Prostate gland (tissue), 2 donors: Measurements from ENCODE around the gene PANK4. TPM values are rescaled to one million over a fixed set of nuclear protein-coding genes. Genes with fewer than 3 reads are reported as not detected.

Source experiments
- DNase-seq: peaks from one replicate; pipeline ENCODE4 v3.0.0-alpha.2; 2019; ENCODE audit warnings: low spot score
- H3K27ac ChIP-seq, 2 donors: fragments of 200-600 bp; sonication (generic); 2 replicates each; pipeline ENCODE4 v1.5.1; 2017 to 2019
- H3K27me3 ChIP-seq: fragments of 200-600 bp; sonication (generic); replicated peaks from 2 replicates; pipeline ENCODE4 v1.5.1; 2019; ENCODE audit not compliant: insufficient read depth
- H3K36me3 ChIP-seq, 2 donors: fragments of 200-600 bp; sonication (generic); 1 replicate in 1 of 2; 2 replicates in 1 of 2; pipeline versions ENCODE4 v1.5.1 to v1.8.1; 2017 to 2019
- H3K4me1 ChIP-seq: fragments of 200-600 bp; sonication (generic); replicated peaks from 2 replicates; pipeline ENCODE4 v1.5.1; 2019
- H3K4me3 ChIP-seq, 2 donors: fragments of 200-600 bp; sonication (generic); 2 replicates each; pipeline ENCODE4 v1.5.1; 2017 to 2019
- H3K9me3 ChIP-seq: fragments of 200-600 bp; sonication (generic); 2 replicates; pipeline ENCODE4 v1.5.1; 2017
- CTCF ChIP-seq, 4 experiments: fragments of 200-600 bp in 2 of 4; fragments of 450-650 bp in 2 of 4; sonication (generic) in 2 of 4; IDR thresholded peaks; 1 replicate in 3 of 4; 2 replicates in 1 of 4; pipeline ENCODE4 v1.5.1; 2016 to 2019; ENCODE audit warnings: antibody characterized with exemption in 4 of 4, mild to moderate bottlenecking in 2 of 4, moderate library complexity in 2 of 4
- POLR2A ChIP-seq: fragments of 450-650 bp; IDR thresholded peaks from one replicate; pipeline ENCODE4 v1.6.1; 2016; ENCODE audit warnings: antibody characterized with exemption, mild to moderate bottlenecking
- POLR2AphosphoS5 ChIP-seq: sonication (generic); formaldehyde crosslinking; IDR thresholded peaks from one replicate; pipeline ENCODE4 v1.6.1; 2017; ENCODE audit warnings: antibody characterized with exemption
- WGBS: methylation state at CpG from one replicate; pipeline ENCODE4 v1.1.5; 2018; 5-methylcytosine and 5-hydroxymethylcytosine counted together
- intact Hi-C: fragments of 100-400 bp; cut with DNase I; formaldehyde crosslinking; loops from one replicate; pipeline ENCODE4 v1.14.2; 2022
- total RNA-seq, 2 donors: library from RNA; depleted of rRNA; stranded (reverse); fragments of >200 nt; gene quantifications; one replicate each; pipeline ENCODE4 v1.1.0, GENCODE V29; 2016

PANK4 gene
- total RNA-seq, 2 donors from 2014 or later: 27.0 to 69.5 TPM

DNA sequence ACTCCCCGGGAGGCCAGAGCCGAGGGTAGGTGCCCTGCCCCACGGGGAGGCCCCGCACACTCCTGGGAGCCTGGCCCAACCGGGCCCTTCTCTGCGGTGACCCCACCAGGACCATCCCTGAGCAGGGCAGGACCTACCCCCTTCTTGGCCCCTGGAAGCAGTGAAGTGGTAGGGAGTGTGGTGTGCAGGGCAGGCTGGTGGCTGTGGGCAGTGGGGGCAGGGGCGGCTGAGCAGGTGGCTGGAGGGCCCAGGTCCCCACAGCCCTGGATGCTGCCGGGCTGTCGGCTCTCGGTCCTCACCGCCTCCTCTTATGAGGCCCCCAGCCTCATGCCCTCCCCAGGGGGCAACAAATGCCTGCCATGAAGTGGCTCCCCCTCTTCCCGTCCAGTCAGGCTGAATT is 30.9 kb downstream of the PANK4 start:
- no peaks in the 10 kb centered on the region for H3K9me3 ChIP-seq
- H3K27me3 ChIP-seq: no peaks in the 10 kb centered on the region
- no peaks in the 10 kb centered on the region for H3K36me3 ChIP-seq
- DNase-seq: no peak
- 89% methylated on average over 5 of the region's 12 CpGs for WGBS
- H3K27ac ChIP-seq: peak overlapping the region in 1 of 2 donors; percentile 74
- no peak overlapping the region for H3K4me3 ChIP-seq
- intact Hi-C loops: no loop called here
- H3K4me1 ChIP-seq: peaks cover 7% of the 10 kb centered on the region
- no peak for TF ChIP-seq CTCF (IDR thresholded peaks at IDR 0.05)
- TF ChIP-seq POLR2AphosphoS5: no peak
- no peak for TF ChIP-seq POLR2A

DNA sequence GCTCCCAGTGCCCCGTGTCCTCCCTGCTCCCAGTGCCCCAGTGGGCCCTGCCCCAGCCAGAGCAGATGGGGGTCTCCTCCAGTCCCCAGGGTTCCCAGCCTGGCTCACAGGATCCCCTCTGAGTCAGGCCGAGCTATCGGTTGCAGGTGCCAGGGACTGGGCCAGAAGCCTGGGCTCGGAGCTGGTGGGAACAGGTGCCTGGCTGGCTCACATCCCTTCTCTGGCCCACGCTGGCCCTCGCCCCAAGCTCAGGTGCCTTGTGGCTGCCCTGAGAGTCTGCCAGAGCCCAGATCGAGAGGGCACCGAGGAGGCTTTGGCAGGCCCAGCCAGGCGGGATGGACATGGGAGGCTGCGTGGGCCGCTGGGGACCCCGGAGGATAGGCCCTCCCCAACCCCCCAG is 31.4 kb downstream of the PANK4 start:
- Histone ChIP-seq H3K4me3 (no peak overlapping the region), H3K4me1 (peaks cover 7% of the 10 kb centered on the region), H3K36me3 (no peaks in the 10 kb centered on the region), H3K27ac (peak overlapping the region; percentile 64 to 74), H3K9me3 (no peaks in the 10 kb centered on the region), H3K27me3 (no peaks in the 10 kb centered on the region)
- TF ChIP-seq CTCF (IDR thresholded peaks at IDR 0.05): no peak
- intact Hi-C loops: no loop called here
- no peak for DNase-seq
- WGBS: 80% methylated on average over 6 of the region's 12 CpGs

DNA sequence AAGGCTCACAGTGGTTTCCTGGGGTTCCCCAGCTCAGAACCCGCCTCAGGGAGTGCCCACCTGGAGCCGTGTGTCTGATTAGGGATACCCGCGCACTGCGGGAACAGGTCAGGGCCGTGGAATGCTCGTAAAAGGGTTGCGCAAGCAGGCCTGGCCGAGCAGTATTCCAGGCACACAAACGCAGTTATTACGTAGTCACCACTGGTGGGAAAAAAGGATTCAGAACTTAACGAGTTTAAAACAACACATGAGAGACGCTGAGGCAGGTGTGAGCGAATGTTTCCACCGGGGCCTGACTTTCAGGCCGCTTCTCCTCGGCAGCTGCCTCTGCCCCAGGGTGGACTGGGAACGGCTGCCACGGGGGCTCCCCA is 32.1 kb downstream of the PANK4 start:
- Histone ChIP-seq H3K27ac (peak overlapping the region; percentile 64 to 74), H3K9me3 (no peaks in the 10 kb centered on the region), H3K4me3 (no peak overlapping the region), H3K36me3 (no peaks in the 10 kb centered on the region), H3K4me1 (peaks cover 7% of the 10 kb centered on the region), H3K27me3 (no peaks in the 10 kb centered on the region)
- peak; percentile 85 for DNase-seq
- TF ChIP-seq POLR2A (peak; percentile 24), CTCF (IDR thresholded peaks at IDR 0.05) (no peak), POLR2AphosphoS5 (peak; percentile 96)
- intact Hi-C loops: no loop called here
- 41% methylated on average over 19 of the region's 19 CpGs for WGBS

DNA sequence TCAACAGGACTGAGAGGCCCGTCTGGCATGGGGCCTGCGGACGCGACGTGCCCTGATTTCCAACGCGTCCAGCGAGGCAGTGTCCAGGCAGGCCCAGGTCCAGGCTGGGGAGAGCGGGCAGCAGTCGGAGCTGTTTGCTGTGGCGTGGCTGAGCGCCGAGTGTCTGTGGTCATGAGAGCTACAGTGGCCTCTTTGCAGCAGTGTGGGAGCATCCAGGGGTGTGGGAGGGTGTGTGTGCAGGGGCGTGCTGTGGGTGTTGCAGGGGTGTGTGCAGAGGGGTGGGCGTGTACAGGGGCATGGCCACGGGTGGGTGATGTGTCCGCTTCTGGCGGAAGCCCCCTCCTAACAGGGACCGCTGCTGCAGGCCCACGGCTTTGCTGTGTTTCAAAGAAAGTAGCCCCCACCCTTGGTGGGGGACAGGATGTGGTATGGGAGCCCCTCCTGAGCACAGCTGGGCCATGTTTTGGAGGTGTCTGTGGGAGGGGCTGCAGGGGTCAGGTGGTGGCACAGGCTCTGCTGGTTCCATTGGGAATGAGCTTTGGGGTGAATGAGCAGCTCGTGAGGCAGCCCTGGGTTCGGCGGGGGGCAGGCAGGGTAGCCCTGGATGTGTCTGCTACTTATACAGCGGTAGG is 32.6 kb downstream of the PANK4 start:
- Histone ChIP-seq H3K4me3 (no peak overlapping the region), H3K27ac (peak overlapping the region in 1 of 2 donors; percentile 74), H3K36me3 (no peaks in the 10 kb centered on the region), H3K27me3 (no peaks in the 10 kb centered on the region), H3K4me1 (peaks cover 7% of the 10 kb centered on the region), H3K9me3 (no peaks in the 10 kb centered on the region)
- TF ChIP-seq POLR2AphosphoS5: no peak
- no peak for TF ChIP-seq CTCF (IDR thresholded peaks at IDR 0.05)
- no peak for TF ChIP-seq POLR2A
- intact Hi-C loops: no loop called here
- 32% methylated on average over 20 of the region's 24 CpGs for WGBS
- peak; percentile 33 for DNase-seq

DNA sequence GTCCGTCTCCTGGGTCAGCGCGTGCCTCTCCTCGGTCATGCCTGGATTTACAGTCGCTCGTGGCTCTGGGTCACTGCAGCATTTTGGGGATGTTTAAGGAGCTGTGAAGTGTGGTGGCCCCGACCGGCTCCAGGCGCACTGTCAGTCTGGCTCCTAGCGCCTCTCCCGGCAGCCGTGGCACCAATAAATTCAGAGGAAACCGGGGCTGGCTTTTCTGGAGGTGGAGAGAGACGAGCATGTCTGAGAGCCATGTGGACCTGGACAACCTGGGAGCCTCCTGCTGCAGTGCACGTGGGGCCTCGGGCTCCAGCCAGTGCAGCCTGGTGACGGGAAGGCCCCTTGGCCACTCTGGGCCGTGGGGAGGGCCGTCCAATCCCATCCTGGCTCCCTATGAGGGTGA is 33.2 kb downstream of the PANK4 start:
- 52% methylated on average over 19 of the region's 19 CpGs for WGBS
- Histone ChIP-seq H3K4me3 (no peak overlapping the region), H3K27ac (peak overlapping the region in 1 of 2 donors; percentile 74), H3K4me1 (peaks cover 7% of the 10 kb centered on the region), H3K9me3 (no peaks in the 10 kb centered on the region), H3K27me3 (no peaks in the 10 kb centered on the region), H3K36me3 (no peaks in the 10 kb centered on the region)
- TF ChIP-seq POLR2A (no peak), POLR2AphosphoS5 (no peak), CTCF (IDR thresholded peaks at IDR 0.05) (no peak)
- no peak for DNase-seq
- intact Hi-C loops: no loop called here
